GOT3 (cell line): Measurements from ENCODE around the gene CPB1.

Experiments used
- DNase-seq: peaks from one replicate; lab custom pipeline; 2025; ENCODE audit warnings: mixed read lengths; lab: John Stamatoyannopoulos, UW

The CPB1 gene

DNA sequence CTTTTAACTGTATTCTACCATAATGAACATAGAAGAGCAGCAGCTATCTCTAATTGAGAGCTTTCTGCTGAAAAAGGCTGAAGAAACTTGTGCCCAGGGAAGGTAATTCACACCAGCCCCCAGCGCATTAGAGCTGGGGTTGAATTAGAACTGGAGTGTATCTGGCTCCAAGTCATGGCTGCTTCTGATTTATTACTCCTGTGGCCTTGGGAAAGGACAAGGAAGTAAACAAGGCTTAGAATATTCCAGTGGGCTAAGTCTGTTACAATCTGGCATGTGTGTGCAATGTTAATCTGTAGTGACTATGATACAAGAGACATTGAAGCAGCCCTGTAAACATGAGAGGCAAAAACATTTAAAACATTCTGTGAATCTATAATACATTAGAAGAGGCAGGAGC is 55.6 kb downstream of the CPB1 start:
- DNase-seq: no peak

DNA sequence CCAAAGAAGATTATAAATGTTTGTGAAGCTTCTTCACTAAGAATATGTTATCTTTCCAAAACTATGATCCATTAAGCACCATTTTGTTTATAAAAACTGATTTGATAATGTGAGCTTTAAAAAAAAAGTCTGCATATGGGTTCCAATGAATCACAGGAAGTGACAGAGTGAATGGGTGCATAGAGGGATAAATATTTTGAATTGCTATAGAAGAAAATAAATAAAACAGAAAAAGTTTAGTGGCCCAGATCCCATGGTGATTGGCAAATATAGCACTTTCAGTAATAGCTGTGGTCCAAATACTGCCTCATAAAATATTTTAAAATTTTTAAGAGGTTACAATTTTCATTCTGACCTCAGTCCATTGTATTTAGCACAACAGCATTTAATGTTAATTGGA is 56.6 kb downstream of the CPB1 start:
- no peak for DNase-seq

DNA sequence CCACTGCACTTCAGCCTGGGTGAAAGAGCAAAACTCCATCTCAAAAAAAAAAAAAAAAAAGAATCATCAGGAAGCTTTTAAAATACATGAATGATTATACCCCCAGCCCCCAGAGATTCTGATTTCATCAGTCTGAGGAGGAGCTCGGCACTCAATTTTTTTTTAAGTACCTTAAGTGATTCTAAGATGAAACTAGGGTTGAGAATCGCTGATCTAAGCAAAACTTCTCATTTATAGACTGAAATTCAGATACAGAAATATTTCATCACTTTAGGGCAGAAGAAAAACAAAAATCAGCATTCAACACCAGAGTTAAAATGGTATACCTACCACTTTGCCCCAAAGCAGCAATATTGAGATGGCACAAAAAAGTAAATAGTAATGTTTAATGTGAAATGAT is 62.2 kb downstream of the CPB1 start:
- DNase-seq: no peak

DNA sequence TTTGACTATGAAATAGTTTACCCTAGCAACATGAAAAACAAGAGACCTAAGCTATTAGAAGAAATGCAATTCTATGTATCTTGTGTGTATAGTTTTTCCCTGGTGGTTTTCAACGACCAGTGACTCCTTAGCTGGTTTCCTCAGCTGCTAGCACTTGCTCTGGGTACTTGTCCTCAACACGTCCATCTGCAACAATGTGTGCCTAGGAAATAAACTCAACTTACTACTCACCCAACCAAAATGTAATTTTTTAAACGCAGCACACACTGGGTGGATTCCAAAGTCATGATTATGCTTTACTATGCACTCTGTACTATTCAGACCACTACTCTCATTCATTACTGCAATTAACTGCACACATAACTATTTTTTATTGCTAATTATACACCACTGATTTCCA is 68.5 kb downstream of the CPB1 start:
- no peak for DNase-seq

DNA sequence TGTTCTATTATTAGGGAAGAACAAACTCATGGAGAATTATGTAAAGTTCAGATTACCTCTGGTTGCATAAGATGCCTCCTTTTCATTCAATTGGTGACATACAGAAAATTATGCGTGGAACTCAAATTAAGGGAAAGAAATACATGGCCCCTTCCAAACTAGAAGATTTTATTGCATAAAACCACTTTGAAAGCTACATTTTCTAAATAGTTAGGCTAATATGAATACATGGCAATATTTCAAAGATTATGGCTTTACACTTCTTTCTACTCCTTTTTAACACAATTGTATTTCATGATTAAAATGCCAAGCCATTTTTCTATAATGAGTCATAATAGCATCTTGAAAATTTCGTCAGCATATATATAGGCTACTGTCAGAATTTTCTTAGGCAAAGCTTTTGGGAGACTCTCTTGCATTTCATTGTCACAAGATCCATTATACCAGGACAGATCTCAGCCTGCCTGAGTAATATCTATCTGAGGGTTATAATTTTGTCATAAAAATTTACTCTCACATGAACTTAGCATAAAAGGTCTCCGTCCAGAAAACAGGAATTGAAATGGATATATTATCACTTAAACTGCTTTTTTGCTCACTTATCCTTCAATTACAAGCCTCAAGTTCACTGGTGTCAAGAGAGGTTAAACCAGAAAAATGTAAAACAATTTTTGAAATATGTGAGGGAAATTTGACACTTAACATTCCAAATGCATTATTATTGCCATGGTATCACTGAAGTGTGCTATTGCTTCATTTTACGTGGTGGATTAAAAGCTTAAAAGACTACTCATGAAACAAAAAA is 74.6 kb downstream of the CPB1 start:
- DNase-seq: no peak

DNA sequence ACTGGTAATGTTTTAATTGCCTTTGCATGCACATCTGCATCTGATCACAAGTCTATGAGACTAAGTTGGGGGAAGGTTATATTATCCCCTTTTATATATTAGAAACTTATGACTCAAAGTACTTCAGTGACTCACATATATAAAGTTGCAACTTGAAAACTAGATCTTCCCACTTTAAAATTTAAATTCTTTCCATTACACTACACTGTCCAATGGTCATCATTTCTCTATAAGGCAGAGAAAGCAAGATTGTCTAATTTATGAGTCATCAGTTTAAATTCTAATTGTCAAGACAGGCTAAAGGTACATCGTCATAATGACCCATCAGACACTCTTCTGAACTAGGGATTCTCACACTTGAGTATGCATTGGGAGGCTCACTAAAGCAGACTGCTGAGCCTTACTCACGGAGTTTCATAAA is 75.4 kb downstream of the CPB1 start:
- no peak for DNase-seq

DNA sequence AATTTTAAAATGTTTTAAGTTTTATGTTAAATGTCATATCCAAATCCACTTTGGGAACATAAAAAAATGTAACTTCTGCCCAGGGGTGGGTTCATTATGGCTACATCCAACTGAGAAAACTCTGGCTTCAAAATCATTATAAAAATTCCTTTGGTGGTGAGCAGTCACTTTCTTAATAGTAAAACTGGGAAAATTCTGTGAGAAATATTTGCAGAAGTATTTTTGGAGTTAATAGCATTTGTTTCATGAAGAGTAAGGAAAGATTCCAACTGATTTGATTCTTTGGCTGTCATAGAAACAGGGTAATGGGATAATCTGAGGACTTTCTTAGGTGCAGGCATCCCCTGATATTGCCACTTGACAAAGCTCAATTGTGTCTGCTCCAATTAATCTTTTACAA is 76.3 kb downstream of the CPB1 start:
- DNase-seq: no peak

DNA sequence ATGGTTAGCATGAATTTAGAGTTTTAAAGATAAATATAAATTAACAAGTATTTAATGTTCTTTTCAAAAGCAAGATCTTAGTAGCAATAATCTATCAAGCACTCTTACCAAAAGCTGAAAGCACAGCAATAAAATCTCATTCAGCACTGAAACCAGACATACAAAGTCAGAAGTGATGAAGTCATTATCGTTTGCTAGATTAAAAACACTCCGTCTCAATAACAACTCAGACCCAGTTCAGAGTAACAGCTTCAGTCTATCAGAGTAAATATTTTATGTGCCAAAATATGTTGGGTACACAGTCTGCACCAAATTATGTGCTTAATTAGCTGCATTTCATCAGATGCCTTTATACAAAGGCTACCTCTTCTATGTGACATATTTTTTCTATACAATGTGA is 79.1 kb downstream of the CPB1 start:
- no peak for DNase-seq
